WTC11 (cell line): ENCODE data around the gene GLYR1. TPM values are rescaled to one million over a fixed set of nuclear protein-coding genes. Genes with fewer than 3 reads are reported as not detected.

Source experiments
- ATAC-seq: fragments of 200-7000 bp; cut with Tn5 transposase; 2 replicates; pipeline ENCODE4 v1.10.0; 2021; ENCODE audit warnings: mild to moderate bottlenecking, moderate library complexity
- CTCF ChIA-PET: fragments of 300-600 bp; sonication (Branson Sonifier 250); formaldehyde crosslinking; loops from one replicate; lab custom pipeline; 2021; ENCODE audit warnings: antibody characterized with exemption; lab: Charles Lee
- POLR2A ChIA-PET: fragments of 350-600 bp; sonication (Branson Sonifier 250); formaldehyde crosslinking; loops from one replicate; lab custom pipeline; 2021; ENCODE audit warnings: antibody characterized with exemption; lab: Charles Lee
- DNase-seq: peaks from one replicate; pipeline ENCODE4 v3.0.0; 2021; ENCODE audit warnings: low spot score
- H3K27ac Mint-ChIP-seq: 2 replicates; pipeline ENCODE4 v1.8.0; 2021; ENCODE audit warnings: mixed read lengths
- H3K27me3 Mint-ChIP-seq: 2 replicates; pipeline ENCODE4 v1.8.0; 2021; ENCODE audit warnings: low read depth, mild to moderate bottlenecking, moderate library complexity, mixed read lengths
- H3K36me3 Mint-ChIP-seq: 2 replicates; pipeline ENCODE4 v1.8.0; 2021; ENCODE audit warnings: mixed read lengths
- H3K4me1 Mint-ChIP-seq: 2 replicates; pipeline ENCODE4 v1.8.0; 2022; ENCODE audit warnings: mixed read lengths
- H3K4me3 Mint-ChIP-seq: 2 replicates; pipeline ENCODE4 v1.8.0; 2021; ENCODE audit warnings: mild to moderate bottlenecking, moderate library complexity, mixed read lengths
- H3K9me3 Mint-ChIP-seq: 2 replicates; pipeline ENCODE4 v1.8.0; 2021; ENCODE audit warnings: mixed read lengths
- ATF1 ChIP-seq: sonication (generic); formaldehyde crosslinking; IDR thresholded peaks from 2 replicates; pipeline ENCODE4 v1.8.1; 2023; ENCODE audit warnings: mild to moderate bottlenecking, moderate library complexity, missing genetic modification reagents
- CREB1 ChIP-seq: sonication (generic); formaldehyde crosslinking; IDR thresholded peaks from 2 replicates; pipeline ENCODE4 v1.8.0; 2023; ENCODE audit warnings: mild to moderate bottlenecking, missing genetic modification reagents
- CTCF ChIP-seq: fragments of 200-600 bp; IDR thresholded peaks from 2 replicates; pipeline ENCODE4 v1.8.0; 2022; ENCODE audit warnings: antibody characterized with exemption
- E2F1 ChIP-seq: sonication (generic); formaldehyde crosslinking; IDR thresholded peaks from 2 replicates; pipeline ENCODE4 v1.8.0; 2022; ENCODE audit warnings: mild to moderate bottlenecking, missing genetic modification reagents
- FOXP1 ChIP-seq: sonication (generic); formaldehyde crosslinking; IDR thresholded peaks from 2 replicates; pipeline ENCODE4 v1.8.0; 2022; ENCODE audit warnings: missing genetic modification reagents, mild to moderate bottlenecking, moderate library complexity, borderline replicate concordance
- GRHL2 ChIP-seq: fragments of 250-450 bp; sonication (Bioruptor Pico); IDR thresholded peaks from 2 replicates; pipeline ENCODE4 v1.8.0; 2022; ENCODE audit warnings: mild to moderate bottlenecking, moderate library complexity; ENCODE audit not compliant: insufficient replicate concordance, severe bottlenecking
- NFYB ChIP-seq: sonication (generic); formaldehyde crosslinking; conservative IDR thresholded peaks from 2 replicates; pipeline ENCODE4 v1.8.0; 2022; ENCODE audit warnings: low read depth, missing genetic modification reagents
- SP1 ChIP-seq: sonication (generic); formaldehyde crosslinking; conservative IDR thresholded peaks from 2 replicates; pipeline ENCODE4 v1.8.1; 2022; ENCODE audit warnings: missing genetic modification reagents
- TEAD4 ChIP-seq: sonication (generic); formaldehyde crosslinking; IDR thresholded peaks from 2 replicates; pipeline ENCODE4 v1.8.0; 2022; ENCODE audit warnings: mild to moderate bottlenecking, missing genetic modification reagents
- USF1 ChIP-seq: sonication (generic); formaldehyde crosslinking; IDR thresholded peaks from 2 replicates; pipeline ENCODE4 v1.8.0; 2022; ENCODE audit warnings: mild to moderate bottlenecking, missing genetic modification reagents
- ZBTB43 ChIP-seq: sonication (generic); formaldehyde crosslinking; IDR thresholded peaks from 2 replicates; pipeline ENCODE4 v1.8.1; 2023; ENCODE audit warnings: mild to moderate bottlenecking, missing genetic modification reagents
- ZNF232 ChIP-seq: sonication (generic); formaldehyde crosslinking; IDR thresholded peaks from 2 replicates; pipeline ENCODE4 v1.8.0; 2022; ENCODE audit warnings: mild to moderate bottlenecking, missing genetic modification reagents
- ZNF281 ChIP-seq: sonication (generic); formaldehyde crosslinking; IDR thresholded peaks from 2 replicates; pipeline ENCODE4 v1.8.0; 2023; ENCODE audit warnings: mild to moderate bottlenecking, missing genetic modification reagents
- total RNA-seq: library from RNA; stranded (reverse); gene quantifications from 3 replicates; pipeline ENCODE4 v1.2.3, GENCODE V29; 2021

Gene GLYR1
- total RNA-seq, 1 experiment from 2014 or later: 103 TPM

GRCh38 chr16:4864728-4865127 lies 17.6 kb upstream of the GLYR1 start (continued):
- TF ChIP-seq ZNF281 (CRISPR knock-in tag) (no peak), CREB1 (CRISPR knock-in tag) (no peak)

GRCh38 chr16:4862639-4863038 lies 15.6 kb upstream of the GLYR1 start:
- ATAC-seq (no peak), DNase-seq (no peak)
- Mint-ChIP-seq H3K9me3 (no peaks in the 10 kb centered on the region), H3K4me1 (no peaks in the 10 kb centered on the region), H3K4me3 (no peak overlapping the region), H3K27me3 (no peaks in the 10 kb centered on the region), H3K27ac (0 out of 2 replicates have a peak overlapping the region, but pooled peaks have one; percentile 28), H3K36me3 (peaks cover 47% of the 10 kb centered on the region)
- ChIA-PET POLR2A (interaction anchor here (0.5 kb wide), 1 partner anchor 284 kb away, joined by 3 read pairs; no protein-coding TSS in a partner anchor), CTCF (no interaction called here)
- no peak for TF ChIP-seq E2F1 (CRISPR knock-in tag)

- H3K27ac Mint-ChIP-seq: no peak overlapping the region
- no peak for TF ChIP-seq GRHL2
- TF ChIP-seq FOXP1 (CRISPR knock-in tag): no peak
- no peak for ATAC-seq
Measured at GRCh38 chr16:4860727-4861342, 13.7 kb upstream of the GLYR1 start.

GRCh38 chr16:4859900-4860255 lies 12.8 kb upstream of the GLYR1 start:
- no peak for TF ChIP-seq ATF1
- no peak for TF ChIP-seq ZNF281 (CRISPR knock-in tag)
- no peak for TF ChIP-seq NFYB (CRISPR knock-in tag)
- TF ChIP-seq ZNF232 (CRISPR knock-in tag): no peak
- TF ChIP-seq SP1 (CRISPR knock-in tag): no peak
- no peak for TF ChIP-seq ZBTB43 (CRISPR knock-in tag)
- TF ChIP-seq CTCF: no peak
- TF ChIP-seq TEAD4 (CRISPR knock-in tag): no peak
- TF ChIP-seq USF1 (CRISPR knock-in tag): no peak
- ATAC-seq: no peak
- Mint-ChIP-seq H3K36me3 (peaks cover 57% of the 10 kb centered on the region), H3K4me1 (no peaks in the 10 kb centered on the region), H3K27me3 (no peaks in the 10 kb centered on the region), H3K9me3 (no peaks in the 10 kb centered on the region), H3K27ac (no peak overlapping the region), H3K4me3 (no peak overlapping the region)
- CTCF ChIA-PET: interaction anchor here (0.5 kb wide), 1 partner anchor 89 kb away, joined by 3 read pairs; no protein-coding TSS in a partner anchor
- POLR2A ChIA-PET: interaction anchor here (1.0 kb wide), 1 partner anchor 14 kb away, joined by 3 read pairs; no protein-coding TSS in a partner anchor
- no peak for DNase-seq

More at GRCh38 chr16:4860727-4861342, 13.7 kb upstream of the GLYR1 start:
- CTCF ChIA-PET: interaction anchor here (0.8 kb wide), 1 partner anchor 76 kb away, joined by 4 read pairs; the partner anchor contains the start of gene PPL
- no peak for DNase-seq
- Mint-ChIP-seq H3K4me3 (no peak overlapping the region), H3K36me3 (peaks cover 50% of the 10 kb centered on the region), H3K9me3 (no peaks in the 10 kb centered on the region), H3K4me1 (no peaks in the 10 kb centered on the region), H3K27me3 (no peaks in the 10 kb centered on the region)
- POLR2A ChIA-PET: no interaction called here
